ENCODE data around the gene SLC9A6. TPM values are rescaled to one million over a fixed set of nuclear protein-coding genes. Genes with fewer than 3 reads are reported as not detected.

The SLC9A6 gene
- total RNA-seq, 4 donors from 2014 or later = 15.2 to 21.7 (median 18.5) TPM

DNA sequence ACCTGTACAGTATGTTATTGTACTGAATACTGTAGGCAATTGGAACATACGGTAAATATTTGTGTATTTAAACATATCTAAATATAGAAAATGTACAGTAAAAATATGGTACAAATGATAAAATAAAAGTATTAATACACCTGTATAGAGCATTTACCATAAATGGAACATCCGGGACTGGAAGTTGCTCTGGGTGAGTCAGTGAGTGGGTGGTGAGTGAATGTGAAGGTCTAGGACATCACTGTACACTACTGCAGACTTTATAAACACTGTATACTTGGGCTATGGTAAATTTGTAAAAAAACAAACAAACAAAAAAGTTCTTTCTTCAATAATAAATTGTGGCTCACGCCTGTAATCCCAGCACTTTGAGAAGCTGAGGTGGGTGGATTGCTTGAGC lies 109.7 kb downstream of the SLC9A6 start:
- no peaks in the 10 kb centered on the region for H3K36me3 ChIP-seq
- no peaks in the 10 kb centered on the region for H3K4me1 ChIP-seq
- TF ChIP-seq POLR2A (IDR thresholded peaks at IDR 0.05) = no peak
- TF ChIP-seq, protein P1, sequence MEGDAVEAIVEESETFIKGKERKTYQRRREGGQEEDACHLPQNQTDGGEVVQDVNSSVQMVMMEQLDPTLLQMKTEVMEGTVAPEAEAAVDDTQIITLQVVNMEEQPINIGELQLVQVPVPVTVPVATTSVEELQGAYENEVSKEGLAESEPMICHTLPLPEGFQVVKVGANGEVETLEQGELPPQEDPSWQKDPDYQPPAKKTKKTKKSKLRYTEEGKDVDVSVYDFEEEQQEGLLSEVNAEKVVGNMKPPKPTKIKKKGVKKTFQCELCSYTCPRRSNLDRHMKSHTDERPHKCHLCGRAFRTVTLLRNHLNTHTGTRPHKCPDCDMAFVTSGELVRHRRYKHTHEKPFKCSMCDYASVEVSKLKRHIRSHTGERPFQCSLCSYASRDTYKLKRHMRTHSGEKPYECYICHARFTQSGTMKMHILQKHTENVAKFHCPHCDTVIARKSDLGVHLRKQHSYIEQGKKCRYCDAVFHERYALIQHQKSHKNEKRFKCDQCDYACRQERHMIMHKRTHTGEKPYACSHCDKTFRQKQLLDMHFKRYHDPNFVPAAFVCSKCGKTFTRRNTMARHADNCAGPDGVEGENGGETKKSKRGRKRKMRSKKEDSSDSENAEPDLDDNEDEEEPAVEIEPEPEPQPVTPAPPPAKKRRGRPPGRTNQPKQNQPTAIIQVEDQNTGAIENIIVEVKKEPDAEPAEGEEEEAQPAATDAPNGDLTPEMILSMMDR (IDR thresholded peaks at IDR 0.05) = no peak
- H3K9me3 ChIP-seq = no peaks in the 10 kb centered on the region
- no peak overlapping the region for H3K27ac ChIP-seq
- no peak overlapping the region for H3K4me3 ChIP-seq (replicated peaks in 1 of 3)
- no peak for DNase-seq
- no peaks in the 10 kb centered on the region for H3K27me3 ChIP-seq
- intact Hi-C loops (cut with DNase I) = no loop called here
- 91 to 95% methylated on average over 3 of the region's 3 CpGs for WGBS, 2 donors

Other genes starting within 250 kb of the SLC9A6 start
- gene CT45A3, start 217.2 kb upstream of the SLC9A6 start, total RNA-seq = not detected
- not detected for gene CT45A5, start 199.9 kb upstream of the SLC9A6 start, total RNA-seq
- gene CT45A6, start 182.6 kb upstream of the SLC9A6 start, total RNA-seq = not detected
- gene CT45A2, start 165.4 kb upstream of the SLC9A6 start, total RNA-seq = not detected
- gene CT45A7, start 148.2 kb upstream of the SLC9A6 start, total RNA-seq = not detected
- gene CT45A8, start 130.9 kb upstream of the SLC9A6 start, total RNA-seq = not detected
- gene CT45A9, start 113.6 kb upstream of the SLC9A6 start, total RNA-seq = not detected
- gene CT45A10, start 92.0 kb upstream of the SLC9A6 start, total RNA-seq = not detected
- gene SAGE1, start 91.7 kb upstream of the SLC9A6 start, total RNA-seq = not detected
- 10 to 100 TPM; 31.2 to 43.7 (median 37.4) TPM for gene MMGT1, start 11.4 kb upstream of the SLC9A6 start, total RNA-seq
- 100 to 1,000 TPM; 223 to 313 (median 230) TPM for gene FHL1, start 162.1 kb downstream of the SLC9A6 start, total RNA-seq